Thyroid gland (tissue), 4 donors: ENCODE results near the gene CHD6. TPM values are rescaled to one million over a fixed set of nuclear protein-coding genes. Genes with fewer than 3 reads are reported as not detected.

Experiments
- DNase-seq, 2 donors: peaks; one replicate each; pipeline ENCODE4 v3.0.0-alpha.2; 2019
- H3K27ac ChIP-seq, 3 donors: fragments of 200-600 bp; sonication (generic); 1 replicate in 2 of 3; 2 replicates in 1 of 3; pipeline ENCODE4 v1.5.1; 2016 to 2019; ENCODE audit warnings: mild to moderate bottlenecking in 1 of 3, moderate library complexity in 1 of 3
- H3K27me3 ChIP-seq: fragments of 200-600 bp; sonication (generic); one replicate; pipeline ENCODE4 v1.5.1; 2019
- H3K36me3 ChIP-seq, 2 donors: fragments of 200-600 bp; sonication (generic); one replicate each; pipeline ENCODE4 v1.5.1; 2016 to 2019
- H3K4me1 ChIP-seq, 2 donors: fragments of 200-600 bp; sonication (generic); one replicate each; pipeline ENCODE4 v1.5.1; 2017 to 2019
- H3K4me3 ChIP-seq, 3 donors: fragments of 200-600 bp; sonication (generic); replicated peaks in 1 of 3; 1 replicate in 2 of 3; 2 replicates in 1 of 3; pipeline ENCODE4 v1.5.1; 2016; ENCODE audit warnings: mild to moderate bottlenecking in 1 of 3
- H3K9me3 ChIP-seq: fragments of 200-600 bp; sonication (generic); one replicate; pipeline ENCODE4 v1.5.1; 2017
- CTCF ChIP-seq, 6 experiments: fragments of 200-600 bp in 3 of 6; fragments of 450-650 bp in 3 of 6; sonication (generic) in 3 of 6; IDR thresholded peaks; one replicate each; pipeline ENCODE4 v1.5.1; 2016 to 2019; ENCODE audit warnings: antibody characterized with exemption in 6 of 6, mild to moderate bottlenecking in 2 of 6, inconsistent platforms in 1 of 6, moderate library complexity in 1 of 6
- POLR2A ChIP-seq, 2 donors: fragments of 450-650 bp; IDR thresholded peaks; one replicate each; pipeline ENCODE4 v1.6.1; 2017; ENCODE audit warnings: antibody characterized with exemption in 2 of 2, mild to moderate bottlenecking in 2 of 2, moderate library complexity in 1 of 2
- WGBS, 2 donors: methylation state at CpG; one replicate each; pipeline ENCODE4 v1.1.5; 2017; 5-methylcytosine and 5-hydroxymethylcytosine counted together
- intact Hi-C: fragments of 100-400 bp; cut with DNase I; formaldehyde crosslinking; loops from one replicate; pipeline ENCODE4 v1.15.1; 2023
- total RNA-seq, 4 donors: library from RNA; depleted of rRNA; stranded (reverse); fragments of >200 nt; gene quantifications; one replicate each; pipeline ENCODE4 v1.2.3, GENCODE V29; 2016

Gene CHD6, protein sequence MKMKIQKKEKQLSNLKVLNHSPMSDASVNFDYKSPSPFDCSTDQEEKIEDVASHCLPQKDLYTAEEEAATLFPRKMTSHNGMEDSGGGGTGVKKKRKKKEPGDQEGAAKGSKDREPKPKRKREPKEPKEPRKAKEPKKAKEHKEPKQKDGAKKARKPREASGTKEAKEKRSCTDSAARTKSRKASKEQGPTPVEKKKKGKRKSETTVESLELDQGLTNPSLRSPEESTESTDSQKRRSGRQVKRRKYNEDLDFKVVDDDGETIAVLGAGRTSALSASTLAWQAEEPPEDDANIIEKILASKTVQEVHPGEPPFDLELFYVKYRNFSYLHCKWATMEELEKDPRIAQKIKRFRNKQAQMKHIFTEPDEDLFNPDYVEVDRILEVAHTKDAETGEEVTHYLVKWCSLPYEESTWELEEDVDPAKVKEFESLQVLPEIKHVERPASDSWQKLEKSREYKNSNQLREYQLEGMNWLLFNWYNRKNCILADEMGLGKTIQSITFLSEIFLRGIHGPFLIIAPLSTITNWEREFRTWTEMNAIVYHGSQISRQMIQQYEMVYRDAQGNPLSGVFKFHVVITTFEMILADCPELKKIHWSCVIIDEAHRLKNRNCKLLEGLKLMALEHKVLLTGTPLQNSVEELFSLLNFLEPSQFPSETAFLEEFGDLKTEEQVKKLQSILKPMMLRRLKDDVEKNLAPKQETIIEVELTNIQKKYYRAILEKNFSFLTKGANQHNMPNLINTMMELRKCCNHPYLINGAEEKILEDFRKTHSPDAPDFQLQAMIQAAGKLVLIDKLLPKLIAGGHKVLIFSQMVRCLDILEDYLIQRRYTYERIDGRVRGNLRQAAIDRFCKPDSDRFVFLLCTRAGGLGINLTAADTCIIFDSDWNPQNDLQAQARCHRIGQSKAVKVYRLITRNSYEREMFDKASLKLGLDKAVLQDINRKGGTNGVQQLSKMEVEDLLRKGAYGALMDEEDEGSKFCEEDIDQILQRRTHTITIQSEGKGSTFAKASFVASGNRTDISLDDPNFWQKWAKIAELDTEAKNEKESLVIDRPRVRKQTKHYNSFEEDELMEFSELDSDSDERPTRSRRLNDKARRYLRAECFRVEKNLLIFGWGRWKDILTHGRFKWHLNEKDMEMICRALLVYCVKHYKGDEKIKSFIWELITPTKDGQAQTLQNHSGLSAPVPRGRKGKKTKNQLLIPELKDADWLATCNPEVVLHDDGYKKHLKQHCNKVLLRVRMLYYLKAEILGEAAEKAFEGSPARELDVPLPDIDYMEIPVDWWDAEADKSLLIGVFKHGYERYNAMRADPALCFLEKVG (N-terminal part only)
- total RNA-seq: 100 to 1,000 TPM in 1 of 4 donors, 10 to 100 TPM in 3; 58.0 to 104 (median 81.6) TPM

DNA sequence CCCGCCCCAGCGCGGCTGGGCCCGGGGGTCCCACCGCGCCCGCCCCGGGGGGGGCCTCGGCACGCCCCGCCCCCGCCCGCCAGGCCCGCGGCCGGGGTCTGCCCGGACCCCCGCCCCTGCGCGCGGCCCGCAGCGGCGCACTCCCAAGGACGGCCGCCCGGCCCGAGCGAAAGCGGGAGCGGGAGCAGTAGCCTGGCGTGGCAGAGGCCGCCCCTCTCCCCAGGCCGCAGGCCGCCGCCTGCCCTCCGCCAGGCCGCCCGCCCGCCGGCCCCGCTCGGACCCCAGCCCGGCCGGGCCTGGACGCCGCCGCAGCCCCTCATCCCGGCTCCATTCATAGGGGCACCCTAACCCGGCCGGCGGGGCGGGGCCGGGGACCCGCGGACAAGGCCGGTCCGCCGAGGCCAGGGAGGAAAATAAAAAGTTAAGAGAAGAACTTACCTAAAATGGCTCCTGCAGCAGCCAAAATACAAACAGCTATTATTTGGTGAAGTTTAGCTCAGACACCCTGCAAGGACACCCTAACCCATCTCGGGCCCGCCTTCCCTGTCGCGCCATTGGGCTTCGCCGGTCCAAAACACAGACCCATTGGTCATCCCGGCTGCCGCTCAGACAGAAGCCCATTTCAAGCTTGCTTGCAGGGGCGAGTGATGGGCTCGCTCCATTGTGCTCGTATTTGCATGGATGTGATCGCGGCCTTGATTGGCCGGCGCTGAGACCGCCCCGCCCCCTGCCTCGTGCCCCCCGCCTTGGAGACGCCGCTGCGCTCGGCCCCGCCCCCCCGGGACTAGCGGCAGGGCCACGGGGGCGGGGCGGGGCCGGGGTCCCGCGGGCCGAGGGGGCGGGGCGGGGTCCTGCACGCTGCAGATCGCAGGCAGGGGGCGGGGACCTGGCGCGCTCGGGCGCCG is at the start of gene CHD6:
CHD6 (minus strand) TSS at position 476 of the 905 bp plus-strand sequence. CDS start 67,040 bp downstream, outside the sequence.
- intact Hi-C loops: loop anchor here (10.0 kb wide), 1 partner anchor 933 kb away; the partner anchor contains the start of gene MAFB

DNA sequence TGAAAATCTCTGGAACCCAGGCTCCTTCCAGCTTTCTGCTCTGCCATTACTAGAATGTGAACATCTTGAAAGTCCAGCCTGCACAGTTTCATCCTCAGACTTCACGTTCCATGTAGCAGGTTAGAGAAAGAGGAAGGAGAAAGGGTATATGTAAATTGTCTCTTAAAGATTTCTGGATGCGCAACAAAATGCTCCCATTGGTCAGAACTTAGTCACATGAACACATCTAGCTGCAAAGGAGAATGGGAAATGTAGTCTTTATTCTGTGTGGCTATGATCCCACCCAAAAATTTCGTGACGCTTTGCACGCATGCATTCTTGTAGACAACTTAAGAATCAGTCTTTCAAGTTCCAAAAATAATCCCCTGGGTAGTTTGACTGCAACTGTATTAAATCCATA is 46.4 kb upstream of the CHD6 start:
- H3K4me3 ChIP-seq: no peak overlapping the region
- intact Hi-C loops: no loop called here
- no peaks in the 10 kb centered on the region for H3K9me3 ChIP-seq
- H3K27me3 ChIP-seq: no peaks in the 10 kb centered on the region
- H3K27ac ChIP-seq: no peak overlapping the region
- WGBS, 2 donors: 56 to 59% methylated on average over 5 of the region's 5 CpGs
- no peaks in the 10 kb centered on the region for H3K36me3 ChIP-seq
- no peak for DNase-seq
- H3K4me1 ChIP-seq: no peaks in the 10 kb centered on the region
- TF ChIP-seq CTCF (IDR thresholded peaks at IDR 0.05): no peak
- TF ChIP-seq POLR2A (IDR thresholded peaks at IDR 0.05): no peak

More for the DNA sequence above, at the start of gene CHD6:
- Histone ChIP-seq H3K36me3 (no peaks in the 10 kb centered on the region), H3K27me3 (no peaks in the 10 kb centered on the region), H3K9me3 (no peaks in the 10 kb centered on the region), H3K27ac (peak within 1 kb of the TSS; percentile 29 to 79 (median 54)), H3K4me1 (peaks cover 26 to 37% of the 10 kb centered on the region in 2 donors), H3K4me3 (peak within 1 kb of the TSS; percentile 15 to 74 (median 66))
- TF ChIP-seq POLR2A (IDR thresholded peaks at IDR 0.05) (peak in 1 of 2 donors; percentile 83), CTCF (IDR thresholded peaks at IDR 0.05) (no peak)
- DNase-seq: peak; percentile 100
- WGBS, 2 donors: 0 to 1% methylated on average over 18 to 22 of the region's 102 CpGs

- WGBS, 2 donors: 76 to 80% methylated on average over 7 of the region's 7 CpGs
- Histone ChIP-seq H3K36me3 (no peaks in the 10 kb centered on the region), H3K27me3 (no peaks in the 10 kb centered on the region), H3K9me3 (no peaks in the 10 kb centered on the region), H3K27ac (no peak overlapping the region), H3K4me3 (no peak overlapping the region), H3K4me1 (no peaks in the 10 kb centered on the region)
- no peak for DNase-seq
- intact Hi-C loops: no loop called here
- TF ChIP-seq POLR2A (IDR thresholded peaks at IDR 0.05) (no peak), CTCF (IDR thresholded peaks at IDR 0.05) (no peak)
Observed at GRCh38 chr20:41657655-41658054, 39.5 kb upstream of the CHD6 start.

DNA sequence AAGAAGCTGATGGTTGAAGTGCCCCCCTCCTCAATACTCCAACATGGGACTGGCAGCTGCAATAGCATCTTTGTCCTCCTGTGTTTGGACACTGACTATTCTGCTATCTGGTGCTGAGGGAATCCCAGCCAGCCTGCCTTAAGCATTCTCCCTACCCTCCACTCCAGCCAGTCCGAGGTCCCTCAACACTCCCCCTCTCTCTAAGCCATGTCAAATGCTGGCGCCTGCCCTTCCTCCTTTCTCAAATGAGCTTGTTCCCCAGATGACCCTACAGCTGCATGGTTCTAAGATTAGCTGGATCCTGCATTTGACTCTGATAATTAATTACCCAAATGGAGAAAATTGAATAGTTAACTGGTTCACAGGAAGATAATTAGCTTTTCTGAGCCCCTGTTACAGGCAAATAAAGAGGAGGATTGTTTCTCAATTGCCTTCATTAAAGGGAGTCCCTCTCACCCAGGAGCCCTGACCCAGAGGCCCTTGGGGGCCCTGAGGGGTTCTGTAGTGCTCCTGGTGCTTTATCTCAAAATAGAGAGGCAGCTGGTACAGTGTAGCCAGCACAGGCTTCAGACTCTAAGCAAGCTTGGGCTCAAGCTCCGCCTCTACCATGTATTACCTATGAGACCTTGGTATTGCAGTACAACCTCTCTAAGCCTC is 37.9 kb upstream of the CHD6 start:
- H3K36me3 ChIP-seq: no peaks in the 10 kb centered on the region
- WGBS, 2 donors: 75 to 79% methylated on average over 3 of the region's 3 CpGs
- H3K4me3 ChIP-seq: no peak overlapping the region
- H3K27ac ChIP-seq: no peak overlapping the region
- no peak for TF ChIP-seq CTCF (IDR thresholded peaks at IDR 0.05)
- no peak for TF ChIP-seq POLR2A (IDR thresholded peaks at IDR 0.05)
- no peak for DNase-seq
- H3K4me1 ChIP-seq: no peaks in the 10 kb centered on the region
- intact Hi-C loops: no loop called here
- no peaks in the 10 kb centered on the region for H3K27me3 ChIP-seq
- H3K9me3 ChIP-seq: no peaks in the 10 kb centered on the region
